ENCODE data around the gene MYO3B.

GRCh38 chr2:170266358-170266757 lies 88.4 kb downstream of the MYO3B start:
- TF ChIP-seq CTCF (conservative IDR thresholded peaks at IDR 0.05) (no peak), ZFX (IDR thresholded peaks at IDR 0.05) (no peak)
